NCI-H526 (cell line): Measurements from ENCODE around the gene CMBL.
"Not testable (repeated sequence)": the region's sequence is repeated elsewhere in the genome, so short reads cannot be mapped to it uniquely, and the experiment has no call there.

ENCODE experiments used
- DNase-seq, 2 experiments: peaks; one replicate each; lab custom pipeline; 2025; lab: John Stamatoyannopoulos, UW

Gene CMBL

GRCh38 chr5:10333154-10334006 is 25.7 kb upstream of the CMBL start:
- DNase-seq, result peak in 1 of 2 experiments; percentile 64

GRCh38 chr5:10332301-10332700 is 24.6 kb upstream of the CMBL start:
- no peak for DNase-seq

GRCh38 chr5:10331341-10331796 is 23.7 kb upstream of the CMBL start:
- DNase-seq, result no peak

GRCh38 chr5:10330511-10331230 is 23.0 kb upstream of the CMBL start:
- DNase-seq, result no peak

- no peak for DNase-seq
Observed at GRCh38 chr5:10329820-10330481, 22.2 kb upstream of the CMBL start.

- no peak for DNase-seq
Observed at GRCh38 chr5:10329446-10329819, 21.7 kb upstream of the CMBL start.

DNA sequence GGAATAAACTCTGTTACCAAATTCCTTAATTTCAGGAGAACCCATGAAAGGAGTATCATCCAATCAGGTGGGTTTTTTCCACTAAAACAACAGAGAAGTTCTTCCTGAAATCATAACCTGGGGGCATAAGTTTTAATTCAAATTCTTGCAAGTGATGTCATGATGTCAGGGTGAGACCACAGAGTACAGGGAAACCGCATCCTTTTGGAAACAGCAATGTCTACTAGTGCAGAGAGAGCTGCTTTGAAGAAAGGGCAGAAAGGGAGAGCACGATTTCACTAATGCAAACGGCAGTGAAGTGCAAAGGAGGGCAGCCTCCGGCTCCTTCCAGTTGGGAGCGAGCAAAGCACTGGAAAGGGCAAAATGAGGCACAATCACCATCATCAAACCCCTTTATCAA is 20.6 kb upstream of the CMBL start:
- no peak for DNase-seq

DNA sequence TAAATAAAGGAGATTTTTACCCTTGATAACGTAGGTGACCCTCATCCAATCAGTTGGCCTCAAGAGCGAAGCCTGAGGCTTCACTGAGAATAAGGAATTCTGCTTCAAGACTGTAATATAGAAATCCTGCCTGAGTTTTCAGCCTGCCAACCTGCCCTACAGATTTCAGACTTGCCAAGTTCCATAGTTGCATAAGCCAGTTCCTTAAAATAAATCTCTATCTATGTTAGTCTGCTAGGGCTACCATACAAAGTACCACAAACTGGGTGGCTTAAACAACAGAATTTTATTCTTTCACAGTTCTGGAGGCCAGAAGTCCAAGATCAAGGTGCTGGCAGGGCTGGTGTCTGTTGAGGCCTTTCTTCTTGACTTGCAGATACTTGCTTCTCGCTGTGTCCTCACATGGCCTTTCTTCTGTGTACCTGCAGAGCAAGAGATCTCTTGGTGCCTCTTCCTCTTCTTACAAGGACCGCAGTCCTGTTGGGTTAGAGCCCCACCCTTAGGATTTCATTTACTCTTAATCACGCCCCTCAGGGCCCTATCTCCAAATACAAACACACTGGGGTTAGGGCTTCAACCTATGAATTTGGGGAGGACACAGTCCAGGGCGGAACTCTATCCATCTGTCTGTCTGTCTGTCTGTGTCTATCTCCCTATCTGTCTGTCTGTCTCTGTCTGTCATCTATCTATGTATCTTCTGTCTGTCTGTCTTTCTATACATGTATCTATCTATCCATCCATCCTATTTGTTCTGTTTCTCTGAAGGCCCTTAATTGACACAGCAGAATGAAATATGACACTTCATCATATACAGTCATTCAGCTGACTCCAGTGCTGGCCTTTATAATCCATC is 17.0 kb upstream of the CMBL start:
- DNase-seq, result no peak

DNA sequence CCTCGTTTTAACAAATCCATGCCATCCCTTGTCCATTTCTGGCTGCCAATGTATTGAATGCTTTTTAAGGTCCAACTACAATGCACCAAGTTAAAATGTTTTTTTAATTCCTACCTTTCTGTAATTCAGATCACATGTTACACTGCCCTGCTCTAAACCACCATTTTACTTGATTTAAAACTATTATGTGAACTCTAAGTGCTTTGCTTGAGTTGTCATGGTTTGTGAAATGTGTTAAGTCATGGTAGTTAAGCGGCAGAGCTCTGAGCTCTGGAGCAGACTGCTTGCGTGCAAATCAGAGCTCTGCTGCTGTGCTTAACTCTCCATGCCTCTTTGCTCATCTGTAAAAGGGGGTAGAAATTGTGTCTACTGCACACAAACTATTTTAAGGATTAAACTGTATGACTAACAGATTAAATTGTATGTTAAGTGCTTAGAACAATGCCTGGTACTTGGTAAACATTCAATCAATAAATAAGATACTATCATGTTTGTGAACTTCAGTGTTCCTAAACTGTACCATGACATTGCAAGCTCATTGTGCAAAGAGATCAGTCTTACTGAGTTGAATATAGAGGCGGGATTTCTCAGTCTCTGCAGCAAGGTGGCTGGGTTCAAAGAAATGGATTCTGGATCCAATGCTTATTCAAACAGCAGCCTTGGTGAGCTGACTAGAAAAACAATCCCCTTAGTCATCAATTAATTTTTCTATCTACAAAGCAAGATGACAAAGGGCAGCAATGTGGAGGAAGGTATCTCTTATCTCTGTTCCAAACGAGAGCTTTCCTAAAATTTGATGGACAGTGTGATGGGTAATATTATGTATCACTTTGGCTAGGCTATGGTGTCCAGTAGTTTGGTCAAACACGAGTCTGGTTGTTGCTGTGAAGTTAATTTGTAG is 16.1 kb upstream of the CMBL start:
- no peak for DNase-seq

GRCh38 chr5:10321882-10322281 is 14.2 kb upstream of the CMBL start:
- no peak for DNase-seq

DNA sequence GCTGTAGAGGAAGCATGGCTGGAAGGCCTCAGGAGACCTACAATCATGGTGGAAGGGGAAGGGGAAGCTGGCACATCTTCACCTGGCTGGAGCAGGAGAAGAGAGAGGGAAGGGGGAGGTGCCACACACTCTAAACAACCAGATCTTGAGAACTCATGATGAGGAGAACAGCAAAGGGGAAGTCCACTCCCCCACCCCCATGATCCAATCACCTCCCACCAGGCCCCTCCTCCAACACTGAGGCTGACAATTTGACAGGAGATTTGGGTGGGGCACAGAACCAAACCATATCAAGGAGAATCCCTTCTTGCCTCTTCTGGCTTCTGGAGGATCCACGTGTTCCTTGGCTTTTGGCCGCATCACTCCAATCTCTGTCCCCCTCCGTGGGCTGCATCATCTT is 13.1 kb upstream of the CMBL start:
- DNase-seq, result no peak

DNA sequence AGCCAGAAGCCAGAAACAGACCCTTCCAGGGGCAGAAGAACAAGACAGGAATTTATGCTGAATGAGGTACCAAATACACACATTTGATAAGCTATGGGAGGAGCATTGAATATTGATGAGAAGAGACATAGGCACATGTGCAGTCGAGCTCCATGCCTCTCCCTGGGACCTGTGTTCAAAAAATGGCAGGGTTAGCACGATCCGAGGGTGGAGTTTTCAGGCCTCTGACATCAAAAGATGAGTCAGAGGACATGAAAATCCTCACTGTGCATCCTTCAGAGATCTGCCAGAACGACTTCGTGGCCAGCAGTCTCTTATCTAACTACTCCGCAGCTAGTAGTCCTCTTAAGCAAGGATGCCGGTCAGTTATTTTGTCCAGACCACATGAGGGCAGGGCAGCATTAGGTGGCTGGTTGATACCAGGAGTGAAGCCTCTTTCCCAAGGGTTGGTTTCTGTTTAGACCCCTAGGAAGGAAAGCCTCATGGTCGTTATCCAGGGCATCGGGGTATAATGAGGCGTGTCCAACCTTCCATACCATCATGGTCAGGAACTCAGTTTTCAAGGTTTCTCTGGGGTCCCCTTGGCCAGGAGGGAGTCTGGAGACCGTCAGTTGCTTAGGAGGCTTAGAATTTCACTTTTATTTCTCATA is 11.6 kb upstream of the CMBL start:
- DNase-seq, result no peak

GRCh38 chr5:10317825-10318682 is 10.4 kb upstream of the CMBL start:
- DNase-seq, result no peak

DNA sequence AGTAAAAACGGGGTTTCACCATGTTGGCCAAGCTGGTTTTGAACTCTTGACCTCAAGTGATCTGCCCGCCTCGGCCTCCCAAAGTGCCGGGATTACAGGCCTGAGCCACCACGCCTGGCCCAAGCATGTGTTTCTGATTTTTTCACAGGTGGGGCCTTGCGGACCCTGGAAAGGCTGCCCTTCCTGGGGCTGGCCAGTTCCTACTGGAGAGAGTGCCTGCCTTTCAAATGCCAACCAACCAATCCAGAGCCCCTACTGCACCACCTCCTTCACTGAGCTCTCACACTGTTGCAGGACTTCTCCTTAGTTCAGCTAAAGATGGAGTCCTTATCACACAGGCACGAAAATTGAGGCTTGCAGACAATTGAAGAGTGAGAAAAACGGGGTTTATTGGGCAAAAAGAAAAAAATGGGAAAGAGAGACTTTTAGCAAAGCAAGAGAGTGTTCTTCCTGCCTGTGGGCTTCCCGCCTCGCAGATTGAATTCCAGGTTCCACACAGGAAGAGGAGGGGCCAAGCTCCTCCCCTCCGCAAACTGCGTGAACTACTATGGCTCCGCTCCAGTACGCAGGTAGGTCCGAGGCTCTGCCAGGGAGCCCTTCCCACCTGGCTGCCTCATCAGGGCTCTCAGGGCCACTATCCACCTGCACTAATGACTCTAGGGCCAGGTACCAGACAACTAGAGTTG is 8.3 kb upstream of the CMBL start:
- no peak for DNase-seq

DNA sequence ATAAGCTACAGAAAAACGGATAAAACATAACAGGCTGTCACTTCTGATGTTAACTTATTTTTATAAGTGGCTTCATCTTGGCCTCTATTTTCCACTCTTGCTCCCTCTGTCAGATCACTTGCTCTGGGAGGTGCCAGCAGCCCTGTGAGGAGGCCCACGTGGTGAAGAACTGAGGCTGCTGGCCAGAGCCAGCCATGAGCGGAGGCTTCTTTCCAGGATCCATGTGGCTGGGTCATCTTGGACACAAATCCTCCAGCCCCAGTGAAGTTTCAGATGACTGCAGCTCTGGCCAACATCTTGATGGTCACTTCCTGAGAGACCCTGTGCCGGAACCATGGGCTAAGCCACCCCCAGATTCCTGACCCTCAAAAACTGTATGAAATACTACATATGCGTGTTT is 7.5 kb upstream of the CMBL start:
- DNase-seq, result no peak

DNA sequence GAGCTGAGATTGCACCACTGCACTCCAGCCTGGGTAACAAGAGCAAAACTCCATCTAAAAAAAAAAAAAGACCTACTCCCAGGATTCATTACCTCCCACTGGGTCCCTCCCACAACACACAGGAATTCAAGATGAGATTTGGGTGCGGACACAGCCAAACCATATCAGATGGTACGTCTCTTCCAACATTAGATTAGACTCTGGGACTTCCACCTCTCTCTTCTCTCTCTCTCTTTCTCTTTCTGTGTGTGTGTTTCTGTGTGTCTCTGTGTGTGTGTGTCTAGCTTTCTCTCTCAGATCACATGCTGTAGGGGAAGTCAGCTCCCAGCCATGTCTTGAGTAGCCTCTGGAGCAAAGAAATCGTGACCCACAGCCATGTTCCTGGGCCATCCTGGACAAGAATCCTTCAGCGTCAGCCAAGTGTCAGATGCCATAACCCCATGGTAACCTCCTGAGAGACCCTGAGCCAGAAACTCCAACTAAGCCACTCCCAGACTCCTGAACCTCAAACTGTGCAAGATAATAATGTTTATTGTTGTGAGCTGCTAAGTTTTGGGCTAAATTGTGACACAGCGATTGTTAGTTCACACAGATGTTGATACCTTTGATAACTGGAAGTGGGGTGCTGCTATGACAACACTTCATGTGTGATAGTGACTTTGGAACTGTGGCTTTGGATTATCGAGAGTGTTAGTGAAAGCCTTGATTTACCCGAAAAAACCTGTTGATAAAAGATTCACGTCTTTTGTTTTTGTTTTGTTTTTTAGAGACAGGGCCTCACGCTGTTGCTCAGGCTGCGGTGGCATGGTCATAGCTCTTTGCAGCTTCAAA is 4.1 kb upstream of the CMBL start:
- no peak for DNase-seq

- not testable (repeated sequence) for DNase-seq
Observed at GRCh38 chr5:10310835-10311570, 3.3 kb upstream of the CMBL start.
